ENCODE data around the gene RTTN. TPM values are rescaled to one million over a fixed set of nuclear protein-coding genes. Genes with fewer than 3 reads are reported as not detected.

Gene RTTN
- total and polyA plus RNA-seq, 9 of the 15 experiments (the other 6 are each of a cell fraction or from before 2014, with no cell fraction given): 3.1 to 18.3 (median 10.6) TPM

- DNase-seq (ENCODE audit: extremely low read depth in 1 of 4, low spot score in 3 of 4) (peak; percentile 45 to 82 (median 58)), FAIRE-seq (peak; percentile 95), ATAC-seq (peak; percentile 89)
- H3K36me3 ChIP-seq (ENCODE audit: control insufficient read depth, insufficient read depth, low read length): peaks cover 14% of the 10 kb centered on the region; the same call in 2 of the 3 replicates
- POLR2A ChIA-PET: interaction anchor here (0.6 to 1.1 kb wide), 3 partner anchors 10 to 34 kb away, joined by 3 to 5 read pairs (median 4); no protein-coding TSS in a partner anchor
- H3K4me3 ChIP-seq: no peak overlapping the region
- BruUV-seq (replicated peaks): no TSS peak
- 0 out of 4 replicates have a peak overlapping the region, but pooled peaks of 1 of the 2 experiments have one; percentile 16 for H3K9ac ChIP-seq (ENCODE audit: insufficient read depth in 1 of 2, low read depth in 2 of 2, low read length in 2 of 2)
- no peaks in the 10 kb centered on the region; the same call in 1 of the 2 replicates for H3K9me3 ChIP-seq (replicated peaks; ENCODE audit: control insufficient read depth, insufficient read depth, low read depth, low read length)
- 2% methylated on average over 5 of the region's 5 CpGs for WGBS (ENCODE audit: insufficient coverage, low coverage, missing lambda C conversion rate)
- no peaks in the 10 kb centered on the region for H3K79me2 ChIP-seq (ENCODE audit: control insufficient read depth, insufficient read depth, low read length)
- H3K4me1 ChIP-seq (replicated peaks in 1 of 2; ENCODE audit: control insufficient read depth in 2 of 2, insufficient read depth in 2 of 2, low read length in 2 of 2): peaks cover 0 to 37% of the 10 kb centered on the region in 2 experiments; a peak in 3 of 5 replicates
- H3K9me1 ChIP-seq (ENCODE audit: control insufficient read depth, insufficient read depth, low read length): no peaks in the 10 kb centered on the region
- H3K4me2 ChIP-seq (ENCODE audit: insufficient read depth, low read length): peak overlapping the region; percentile 61
- no peaks in the 10 kb centered on the region for H3K27me3 ChIP-seq (ENCODE audit: control insufficient read depth in 2 of 2, insufficient read depth in 2 of 2, low read length in 2 of 2)
- H4K20me1 ChIP-seq (replicated peaks; ENCODE audit: control insufficient read depth, insufficient read depth, low read length): no peaks in the 10 kb centered on the region
- peak overlapping the region; percentile 60; the same call in 2 of the 3 replicates for H3K27ac ChIP-seq (ENCODE audit: extremely low read depth, low read depth, low read length)
- intact Hi-C loops (cut with micrococcal nuclease) (loop anchor here (5.0 kb wide), 1 partner anchor 63 kb away; no protein-coding TSS in a partner anchor), in situ Hi-C loops (cut with MboI) (no loop called here)
- H2AFZ ChIP-seq (ENCODE audit: low read depth, low read length): no peak overlapping the region
- CTCF ChIA-PET (ENCODE audit: low intra/inter-chr PET ratio): no interaction called here
- TF ChIP-seq RCOR1 (IDR thresholded peaks at IDR 0.05; ENCODE audit: borderline replicate concordance in 1 of 2, low read depth in 2 of 2, low read length in 2 of 2) (peak in 1 of 2 experiments; percentile 87; a peak in 2 of 4 replicates), ZNF589 (CRISPR knock-in tag; IDR thresholded peaks at IDR 0.05; ENCODE audit: low read depth) (peak; percentile 89), HMBOX1 (IDR thresholded peaks at IDR 0.05) (peak; percentile 72; the same call in 1 of the 2 replicates), ZNF696 (CRISPR knock-in tag; conservative IDR thresholded peaks at IDR 0.05) (no peak), DPF2 (IDR thresholded peaks at IDR 0.05) (peak; percentile 96), ZNF175 (CRISPR knock-in tag; IDR thresholded peaks at IDR 0.05; ENCODE audit: low read depth) (peak; percentile 70), PHB2 (IDR thresholded peaks at IDR 0.05; ENCODE audit: low read depth) (peak; percentile 97), IRF9 (tag; IDR thresholded peaks at IDR 0.05) (0 out of 2 replicates have a peak, but pooled peaks have one; percentile 36), CREB1 (IDR thresholded peaks at IDR 0.05) (peak; percentile 64; the same call in 1 of the 2 replicates), CREB1 (CRISPR knock-in tag; IDR thresholded peaks at IDR 0.05) (no peak), RERE (CRISPR knock-in tag; IDR thresholded peaks at IDR 0.05; ENCODE audit: borderline replicate concordance) (no peak), HES1 (IDR thresholded peaks at IDR 0.05; ENCODE audit: low read depth) (peak; percentile 69), POLR2AphosphoS5 (IDR thresholded peaks at IDR 0.05; ENCODE audit: control insufficient read depth, insufficient read depth, low read depth, low read length) (peak; percentile 94), HDAC1 (IDR thresholded peaks at IDR 0.05) (peak in 1 of 2 experiments; percentile 82; a peak in 2 of 4 replicates)
These were observed 179.9 kb downstream of the RTTN start for GRCh38 chr18:70025580-70025979.
